Hypothalamus (tissue), 51 donors: Measurements from ENCODE around the gene PCDHA13.
"Not testable (repeated sequence)": the region's sequence is repeated elsewhere in the genome, so short reads cannot be mapped to it uniquely, and the experiment has no call there.

Experiments used
- DNase-seq, 51 donors: peaks; one replicate each; lab custom pipeline; 2025; lab: John Stamatoyannopoulos, UW

Gene PCDHA13, protein sequence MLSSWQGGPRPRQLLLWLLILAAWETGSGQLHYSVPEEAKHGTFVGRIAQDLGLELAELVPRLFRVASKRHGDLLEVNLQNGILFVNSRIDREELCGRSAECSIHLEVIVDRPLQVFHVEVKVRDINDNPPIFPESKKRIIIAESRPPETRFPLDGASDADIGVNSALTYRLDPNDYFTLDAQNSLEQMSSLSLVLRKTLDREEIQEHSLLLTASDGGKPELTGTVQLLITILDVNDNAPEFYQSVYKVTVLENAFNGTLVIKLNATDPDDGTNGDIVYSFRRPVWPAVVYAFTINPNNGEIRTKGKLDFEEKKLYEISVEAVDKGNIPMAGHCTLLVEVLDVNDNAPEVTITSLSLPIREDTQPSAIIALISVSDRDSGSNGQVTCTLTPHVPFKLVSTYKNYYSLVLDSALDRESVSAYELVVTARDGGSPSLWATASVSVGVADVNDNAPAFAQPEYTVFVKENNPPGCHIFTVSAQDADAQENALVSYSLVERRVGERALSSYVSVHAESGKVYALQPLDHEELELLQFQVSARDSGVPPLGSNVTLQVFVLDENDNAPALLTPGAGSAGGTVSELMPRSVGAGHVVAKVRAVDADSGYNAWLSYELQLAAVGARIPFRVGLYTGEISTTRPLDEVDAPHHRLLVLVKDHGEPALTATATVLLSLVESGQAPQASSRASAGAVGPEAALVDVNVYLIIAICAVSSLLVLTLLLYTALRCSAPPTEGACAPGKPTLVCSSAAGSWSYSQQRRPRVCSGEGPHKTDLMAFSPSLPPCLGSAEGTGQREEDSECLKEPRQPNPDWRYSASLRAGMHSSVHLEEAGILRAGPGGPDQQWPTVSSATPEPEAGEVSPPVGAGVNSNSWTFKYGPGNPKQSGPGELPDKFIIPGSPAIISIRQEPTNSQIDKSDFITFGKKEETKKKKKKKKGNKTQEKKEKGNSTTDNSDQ

DNA sequence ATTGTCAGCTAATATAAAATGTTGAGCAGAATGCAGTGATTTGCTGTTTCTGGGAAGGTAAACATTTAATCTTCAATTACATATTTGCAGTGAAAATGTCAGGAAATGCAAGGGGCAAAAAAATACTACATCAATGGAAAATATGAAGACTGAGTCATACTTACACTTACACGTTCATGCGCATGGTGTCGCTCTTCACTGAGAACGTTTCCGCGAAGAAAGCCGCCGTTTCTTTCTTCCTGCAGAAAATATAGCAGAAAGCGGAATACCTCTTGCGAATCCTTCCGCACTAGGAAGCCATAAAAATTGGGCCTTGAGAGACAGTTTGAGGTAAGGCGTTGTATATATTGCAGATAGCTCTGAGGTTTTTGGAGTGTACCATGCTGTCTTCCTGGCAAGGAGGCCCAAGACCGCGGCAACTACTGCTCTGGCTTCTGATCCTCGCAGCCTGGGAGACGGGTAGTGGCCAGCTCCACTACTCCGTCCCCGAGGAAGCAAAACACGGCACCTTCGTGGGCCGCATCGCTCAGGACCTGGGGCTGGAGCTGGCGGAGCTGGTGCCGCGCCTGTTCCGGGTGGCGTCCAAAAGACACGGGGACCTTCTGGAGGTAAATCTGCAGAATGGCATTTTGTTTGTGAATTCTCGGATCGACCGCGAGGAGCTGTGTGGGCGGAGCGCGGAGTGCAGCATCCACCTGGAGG, at the start of gene PCDHA13:
Gene PCDHA13, plus strand, starts transcription at position 236 of the 702 bp plus-strand sequence. Its CDS starts 145 bp downstream, at position 381.
- DNase-seq, result peak in 4 of 51 donors; percentile 7 to 17 (median 11)

DNA sequence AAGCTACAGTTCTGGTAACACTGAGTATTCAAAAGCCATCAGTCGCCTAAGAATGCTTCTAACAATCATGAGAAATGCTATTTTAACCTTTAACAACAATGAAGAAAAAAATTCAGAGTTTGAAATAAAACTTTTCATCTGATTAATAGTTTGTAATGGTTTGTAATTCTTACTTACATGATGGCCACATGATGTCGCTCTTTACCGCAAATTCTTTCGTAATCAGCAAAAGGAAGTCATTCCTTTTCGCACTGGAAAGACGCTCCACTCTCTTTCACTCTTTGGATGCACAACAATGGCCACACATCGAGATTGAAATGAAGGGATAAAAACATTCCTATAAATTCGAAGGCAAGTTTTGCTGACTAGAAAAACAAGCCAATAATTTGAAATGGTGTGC, 47.9 kb upstream of the PCDHA13 start, which contains the start of gene PCDHA7:
Gene PCDHA7, plus strand, starts transcription at position 277 of the 400 bp plus-strand sequence. Its CDS starts 115 bp downstream, at position 392.
- peak in 1 of 51 donors; percentile 36 for DNase-seq

DNA sequence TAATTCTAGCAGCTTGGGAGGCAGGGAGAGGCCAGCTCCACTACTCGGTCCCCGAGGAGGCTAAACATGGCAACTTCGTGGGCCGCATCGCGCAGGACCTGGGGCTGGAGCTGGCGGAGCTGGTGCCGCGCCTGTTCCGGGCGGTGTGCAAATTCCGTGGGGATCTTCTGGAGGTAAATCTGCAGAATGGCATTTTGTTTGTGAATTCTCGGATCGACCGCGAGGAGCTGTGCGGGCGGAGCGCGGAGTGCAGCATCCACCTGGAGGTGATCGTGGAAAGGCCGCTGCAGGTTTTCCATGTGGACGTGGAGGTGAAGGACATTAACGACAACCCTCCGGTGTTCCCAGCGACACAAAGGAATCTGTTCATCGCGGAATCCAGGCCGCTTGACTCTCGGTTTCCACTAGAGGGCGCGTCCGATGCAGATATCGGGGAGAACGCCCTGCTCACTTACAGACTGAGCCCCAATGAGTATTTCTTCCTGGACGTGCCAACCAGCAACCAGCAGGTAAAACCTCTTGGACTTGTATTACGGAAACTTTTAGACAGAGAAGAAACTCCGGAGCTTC, 47.4 kb upstream of the PCDHA13 start:
- DNase-seq, result peak in 1 of 51 donors; percentile 21

- DNase-seq, result no peak
Measured at GRCh38 chr5:140835622-140836510, 46.1 kb upstream of the PCDHA13 start.

DNA sequence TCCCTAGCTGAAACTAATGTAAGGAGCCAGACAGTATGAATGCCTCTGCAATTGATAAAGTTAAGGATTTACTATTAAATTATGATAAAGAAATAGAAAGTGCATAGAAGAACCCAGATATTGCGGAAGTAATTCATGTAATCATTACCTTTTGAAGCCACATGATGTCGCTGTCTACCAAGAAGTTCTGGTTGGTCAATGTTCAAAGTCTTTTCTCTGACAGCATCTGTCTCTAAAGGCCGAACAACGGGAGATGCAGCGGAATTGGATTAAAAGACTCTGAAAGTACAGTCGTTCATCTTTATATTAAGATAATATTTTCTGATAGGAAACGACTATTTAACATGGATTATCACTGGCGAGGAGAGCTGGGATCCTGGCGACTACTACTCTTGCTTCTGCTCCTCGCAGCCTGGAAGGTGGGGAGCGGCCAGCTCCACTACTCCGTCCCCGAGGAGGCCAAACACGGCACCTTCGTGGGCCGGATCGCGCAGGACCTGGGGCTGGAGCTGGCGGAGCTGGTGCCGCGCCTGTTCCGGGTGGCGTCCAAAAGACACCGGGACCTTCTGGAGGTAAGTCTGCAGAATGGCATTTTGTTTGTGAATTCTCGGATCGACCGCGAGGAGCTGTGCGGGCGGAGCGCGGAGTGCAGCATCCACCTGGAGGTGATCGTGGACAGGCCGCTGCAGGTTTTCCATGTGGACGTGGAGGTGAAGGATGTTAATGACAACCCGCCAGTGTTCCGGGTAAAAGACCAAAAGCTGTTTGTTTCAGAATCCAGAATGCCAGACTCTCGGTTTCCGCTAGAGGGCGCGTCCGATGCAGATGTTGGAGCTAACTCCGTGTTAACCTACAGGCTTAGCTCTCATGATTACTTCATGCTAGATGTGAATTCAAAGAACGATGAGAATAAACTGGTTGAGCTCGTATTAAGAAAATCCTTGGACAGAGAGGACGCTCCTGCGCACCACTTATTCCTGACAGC, 40.7 kb upstream of the PCDHA13 start, which contains the start of gene PCDHA8:
Gene PCDHA8, plus strand, starts transcription at position 210 of the 985 bp plus-strand sequence. Its CDS starts 135 bp downstream, at position 345.
- DNase-seq, result peak in 5 of 51 donors; percentile 19 to 48 (median 35)

DNA sequence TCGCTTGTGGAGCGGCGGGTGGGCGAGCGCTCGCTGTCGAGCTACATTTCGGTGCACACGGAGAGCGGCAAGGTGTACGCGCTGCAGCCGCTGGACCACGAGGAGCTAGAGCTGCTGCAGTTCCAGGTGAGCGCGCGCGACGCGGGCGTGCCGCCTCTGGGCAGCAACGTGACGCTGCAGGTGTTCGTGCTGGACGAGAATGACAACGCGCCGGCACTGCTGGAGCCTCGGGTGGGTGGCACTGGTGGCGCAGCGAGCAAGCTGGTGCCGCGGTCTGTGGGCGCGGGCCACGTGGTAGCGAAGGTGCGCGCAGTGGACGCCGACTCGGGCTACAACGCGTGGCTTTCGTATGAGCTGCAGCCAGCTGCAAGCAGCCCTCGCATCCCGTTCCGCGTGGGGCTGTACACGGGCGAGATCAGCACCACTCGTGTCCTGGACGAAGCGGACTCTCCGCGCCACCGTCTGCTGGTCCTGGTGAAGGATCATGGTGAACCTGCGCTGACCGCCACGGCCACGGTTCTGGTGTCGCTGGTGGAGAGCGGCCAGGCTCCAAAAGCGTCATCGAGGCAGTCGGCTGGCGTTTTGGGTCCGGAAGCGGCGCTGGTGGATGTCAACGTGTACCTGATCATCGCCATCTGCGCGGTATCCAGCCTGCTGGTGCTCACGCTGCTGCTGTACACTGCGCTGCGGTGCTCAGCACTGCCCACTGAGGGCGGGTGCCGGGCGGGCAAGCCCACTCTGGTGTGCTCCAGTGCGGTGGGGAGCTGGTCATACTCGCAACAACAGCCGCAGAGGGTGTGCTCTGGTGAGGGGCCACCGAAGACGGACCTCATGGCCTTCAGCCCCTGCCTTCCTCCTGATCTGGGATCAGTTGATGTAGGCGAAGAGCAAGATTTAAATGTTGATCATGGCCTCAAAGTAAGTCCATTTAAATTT, 38.9 kb upstream of the PCDHA13 start:
- DNase-seq, result no peak

DNA sequence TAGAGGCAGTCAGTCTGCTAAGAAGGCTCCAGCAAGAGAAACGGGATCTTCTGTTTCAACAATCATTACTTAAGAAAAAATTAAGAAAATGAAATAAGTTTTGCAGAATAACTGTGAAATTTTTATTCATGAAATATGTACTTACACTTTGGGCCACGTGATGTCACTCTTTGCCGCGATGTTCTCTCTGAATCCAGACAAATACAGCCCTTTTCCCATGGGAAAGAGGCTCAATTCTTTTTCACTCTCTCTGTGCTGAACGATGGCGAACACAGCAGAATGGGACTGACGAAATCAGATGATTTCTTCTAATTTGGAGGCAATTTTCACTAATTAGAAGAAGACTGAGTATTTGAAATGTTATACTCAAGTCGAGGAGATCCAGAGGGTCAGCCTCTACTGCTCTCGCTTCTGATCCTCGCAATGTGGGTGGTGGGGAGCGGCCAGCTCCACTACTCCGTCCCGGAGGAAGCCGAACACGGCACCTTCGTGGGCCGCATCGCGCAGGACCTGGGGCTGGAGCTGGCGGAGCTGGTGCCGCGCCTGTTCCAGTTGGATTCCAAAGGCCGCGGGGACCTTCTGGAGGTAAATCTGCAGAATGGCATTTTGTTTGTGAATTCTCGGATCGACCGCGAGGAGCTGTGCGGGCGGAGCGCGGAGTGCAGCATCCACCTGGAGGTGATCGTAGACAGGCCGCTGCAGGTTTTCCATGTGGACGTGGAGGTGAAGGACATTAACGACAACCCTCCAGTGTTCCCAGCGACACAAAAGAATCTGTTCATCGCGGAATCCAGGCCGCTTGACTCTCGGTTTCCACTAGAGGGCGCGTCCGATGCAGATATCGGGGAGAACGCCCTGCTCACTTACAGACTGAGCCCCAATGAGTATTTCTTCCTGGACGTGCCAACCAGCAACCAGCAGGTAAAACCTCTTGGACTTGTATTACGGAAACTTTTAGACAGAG, 33.5 kb upstream of the PCDHA13 start, which contains the start of gene PCDHA9:
Gene PCDHA9, plus strand, starts transcription at position 244 of the 964 bp plus-strand sequence. Its CDS starts 114 bp downstream, at position 358.
- DNase-seq, result not testable (repeated sequence)

GRCh38 chr5:140849831-140850634, 31.9 kb upstream of the PCDHA13 start:
- DNase-seq, result not testable (repeated sequence)

DNA sequence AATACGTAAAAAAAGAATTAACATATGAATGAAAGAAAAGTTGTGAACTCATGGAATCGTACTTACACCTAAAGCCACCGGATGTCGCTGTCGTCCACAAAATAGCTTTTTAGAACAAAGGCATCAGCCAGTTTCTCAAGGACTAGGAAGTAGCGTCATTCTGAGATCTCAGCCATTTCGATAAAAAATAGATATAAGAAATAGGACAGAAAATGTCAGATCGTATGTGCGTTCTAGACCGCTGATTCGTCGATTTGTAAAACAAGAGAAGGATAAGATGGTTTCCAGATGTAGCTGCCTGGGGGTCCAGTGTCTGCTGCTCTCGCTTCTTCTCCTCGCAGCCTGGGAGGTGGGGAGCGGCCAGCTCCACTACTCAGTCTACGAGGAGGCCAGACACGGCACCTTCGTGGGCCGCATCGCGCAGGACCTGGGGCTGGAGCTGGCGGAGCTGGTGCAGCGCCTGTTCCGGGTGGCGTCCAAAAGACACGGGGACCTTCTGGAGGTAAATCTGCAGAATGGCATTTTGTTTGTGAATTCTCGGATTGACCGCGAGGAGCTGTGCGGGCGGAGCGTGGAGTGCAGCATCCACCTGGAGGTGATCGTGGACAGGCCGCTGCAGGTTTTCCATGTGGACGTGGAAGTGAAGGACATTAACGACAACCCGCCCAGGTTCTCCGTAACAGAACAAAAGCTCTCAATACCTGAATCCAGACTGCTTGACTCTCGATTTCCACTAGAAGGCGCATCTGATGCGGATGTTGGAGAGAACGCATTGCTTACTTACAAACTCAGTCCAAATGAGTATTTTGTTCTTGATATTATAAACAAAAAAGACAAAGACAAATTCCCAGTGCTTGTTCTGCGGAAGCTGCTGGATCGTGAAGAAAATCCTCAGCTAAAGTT, 25.9 kb upstream of the PCDHA13 start, which contains the start of gene PCDHA10:
Gene PCDHA10, plus strand, starts transcription at position 126 of the 903 bp plus-strand sequence. Its CDS starts 152 bp downstream, at position 278.
- DNase-seq, result peak in 4 of 51 donors; percentile 2 to 40 (median 22)

DNA sequence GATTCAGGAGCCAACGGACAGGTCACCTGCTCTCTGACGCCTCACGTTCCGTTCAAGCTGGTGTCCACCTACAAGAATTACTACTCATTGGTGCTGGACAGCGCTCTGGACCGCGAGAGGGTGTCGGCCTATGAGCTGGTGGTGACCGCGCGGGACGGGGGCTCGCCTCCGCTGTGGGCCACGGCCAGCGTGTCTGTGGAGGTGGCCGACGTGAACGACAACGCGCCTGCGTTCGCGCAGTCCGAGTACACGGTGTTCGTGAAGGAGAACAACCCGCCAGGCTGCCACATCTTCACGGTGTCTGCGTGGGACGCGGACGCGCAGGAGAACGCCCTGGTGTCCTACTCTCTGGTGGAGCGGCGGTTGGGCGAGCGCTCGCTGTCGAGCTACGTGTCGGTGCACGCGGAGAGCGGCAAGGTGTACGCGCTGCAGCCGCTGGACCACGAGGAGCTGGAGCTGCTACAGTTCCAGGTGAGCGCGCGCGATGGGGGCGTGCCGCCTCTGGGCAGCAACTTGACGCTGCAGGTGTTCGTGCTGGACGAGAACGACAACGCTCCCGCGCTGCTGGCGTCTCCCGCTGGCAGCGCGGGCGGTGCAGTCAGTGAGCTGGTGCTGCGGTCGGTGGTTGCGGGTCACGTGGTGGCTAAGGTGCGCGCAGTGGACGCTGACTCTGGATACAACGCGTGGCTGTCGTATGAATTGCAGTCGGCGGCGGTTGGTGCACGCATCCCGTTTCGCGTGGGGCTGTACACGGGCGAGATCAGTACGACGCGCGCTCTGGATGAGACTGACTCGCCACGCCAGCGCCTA, 24.5 kb upstream of the PCDHA13 start:
- no peak for DNase-seq

DNA sequence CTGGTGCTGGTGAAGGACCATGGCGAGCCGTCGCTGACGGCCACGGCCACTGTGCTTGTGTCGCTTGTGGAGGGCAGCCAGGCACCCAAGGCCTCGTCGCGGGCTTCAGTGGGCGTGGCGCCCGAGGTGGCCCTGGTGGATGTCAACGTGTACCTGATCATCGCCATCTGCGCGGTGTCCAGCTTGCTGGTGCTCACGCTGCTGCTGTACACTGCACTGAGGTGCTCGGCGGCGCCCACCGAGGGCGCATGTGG, 24.0 kb upstream of the PCDHA13 start:
- no peak for DNase-seq
